ENCODE measurements around the gene AMACR.

- no peak for TF ChIP-seq POLR2AphosphoS5 (IDR thresholded peaks at IDR 0.05; ENCODE audit: low read depth, low read length)
- TF ChIP-seq RFX5 (IDR thresholded peaks at IDR 0.05; ENCODE audit: borderline replicate concordance, low read depth, low read length): no peak
- no peak for TF ChIP-seq TEAD4 (IDR thresholded peaks at IDR 0.05; ENCODE audit: low read depth, low read length)
- no peak for TF ChIP-seq KDM1A (IDR thresholded peaks at IDR 0.05; ENCODE audit: borderline replicate concordance, low read length)
- TF ChIP-seq TAF1 (IDR thresholded peaks at IDR 0.05; ENCODE audit: low read depth, low read length): no peak
- TF ChIP-seq KDM5A (IDR thresholded peaks at IDR 0.05; ENCODE audit: low read length): no peak
Measured at GRCh38 chr5:34017254-34017653, 9.4 kb upstream of the AMACR start.

All from H1 (cell line).